Liver (tissue), 9 donors: Measurements from ENCODE around the gene AGBL4. TPM values are rescaled to one million over a fixed set of nuclear protein-coding genes. Genes with fewer than 3 reads are reported as not detected.

Experiments
- DNase-seq: peaks from one replicate; pipeline ENCODE4 v3.0.0-alpha.2; 2017; ENCODE audit warnings: low spot score
- H3K27ac ChIP-seq, 2 donors: one replicate each; pipeline ENCODE4 v1.7.0; 2013; ENCODE audit warnings: inconsistent platforms in 2 of 2, low read length in 2 of 2, control low read depth in 1 of 2, low read depth in 1 of 2, mild to moderate bottlenecking in 1 of 2
- H3K27me3 ChIP-seq, 4 donors: one replicate each; pipeline versions ENCODE4 v1.6.1 to v1.7.0; 2013; ENCODE audit warnings: low read length in 3 of 4, inconsistent platforms in 1 of 4, mild to moderate bottlenecking in 1 of 4, moderate library complexity in 1 of 4; ENCODE audit not compliant: control insufficient read depth in 4 of 4, insufficient read depth in 4 of 4
- H3K36me3 ChIP-seq, 4 donors: one replicate each; pipeline versions ENCODE4 v1.6.1 to v1.7.0; 2013; ENCODE audit warnings: low read length in 3 of 4, mild to moderate bottlenecking in 3 of 4, low read depth in 1 of 4, moderate library complexity in 1 of 4; ENCODE audit not compliant: control insufficient read depth in 4 of 4, insufficient read depth in 3 of 4
- H3K4me1 ChIP-seq, 4 donors: one replicate each; pipeline versions ENCODE4 v1.6.1 to v1.7.0; 2013; ENCODE audit warnings: low read length in 3 of 4, mild to moderate bottlenecking in 3 of 4, moderate library complexity in 1 of 4; ENCODE audit not compliant: control insufficient read depth in 4 of 4, insufficient read depth in 4 of 4
- H3K4me3 ChIP-seq, 3 donors: one replicate each; pipeline versions ENCODE4 v1.6.1 to v1.7.0; 2013; ENCODE audit warnings: low read length in 3 of 3, control low read depth in 1 of 3, low read depth in 1 of 3, mild to moderate bottlenecking in 1 of 3
- H3K9ac ChIP-seq, 2 donors: one replicate each; pipeline ENCODE4 v1.7.0; 2013; ENCODE audit warnings: low read length in 2 of 2, mild to moderate bottlenecking in 2 of 2, moderate library complexity in 2 of 2, control low read depth in 1 of 2, low read depth in 1 of 2
- H3K9me3 ChIP-seq, 4 donors: one replicate each; pipeline versions ENCODE4 v1.6.1 to v1.7.0; 2013; ENCODE audit warnings: low read length in 3 of 4; ENCODE audit not compliant: control insufficient read depth in 4 of 4
- EGR1 ChIP-seq, 2 donors: IDR thresholded peaks; 2 replicates each; pipeline ENCODE4 v1.6.1; 2016 to 2018; ENCODE audit warnings: antibody characterized with exemption in 2 of 2, low read depth in 2 of 2
- FOXA1 ChIP-seq: IDR thresholded peaks from 2 replicates; pipeline ENCODE4 v1.6.1; 2016; ENCODE audit warnings: antibody characterized with exemption
- FOXA2 ChIP-seq: IDR thresholded peaks from 2 replicates; pipeline ENCODE4 v1.6.1; 2016; ENCODE audit warnings: antibody characterized with exemption
- GABPA ChIP-seq, 2 donors: IDR thresholded peaks in 1 of 2; conservative IDR thresholded peaks in 1 of 2; 2 replicates each; pipeline ENCODE4 v1.6.1; 2016; ENCODE audit warnings: antibody characterized with exemption in 2 of 2, mild to moderate bottlenecking in 1 of 2, moderate library complexity in 1 of 2
- HNF4A ChIP-seq, 2 donors: conservative IDR thresholded peaks; 2 replicates each; pipeline ENCODE4 v1.6.1; 2016; ENCODE audit warnings: antibody characterized with exemption in 2 of 2, mild to moderate bottlenecking in 2 of 2
- HNF4G ChIP-seq: IDR thresholded peaks from 2 replicates; pipeline ENCODE4 v1.6.1; 2016; ENCODE audit warnings: antibody characterized with exemption
- JUND ChIP-seq, 2 donors: IDR thresholded peaks; 2 replicates each; pipeline ENCODE4 v1.6.1; 2016; ENCODE audit warnings: antibody characterized with exemption in 2 of 2
- NR2F2 ChIP-seq: IDR thresholded peaks from 2 replicates; pipeline ENCODE4 v1.6.1; 2016; ENCODE audit warnings: antibody characterized with exemption
- RAD21 ChIP-seq, 2 donors: IDR thresholded peaks; 2 replicates each; pipeline ENCODE4 v1.6.1; 2016; ENCODE audit warnings: antibody characterized with exemption in 2 of 2, mild to moderate bottlenecking in 2 of 2
- REST ChIP-seq: IDR thresholded peaks from 2 replicates; pipeline ENCODE4 v1.6.1; 2016; ENCODE audit warnings: antibody characterized with exemption, mild to moderate bottlenecking
- SP1 ChIP-seq: IDR thresholded peaks from 2 replicates; pipeline ENCODE4 v1.6.1; 2018; ENCODE audit warnings: antibody characterized with exemption, mild to moderate bottlenecking
- TAF1 ChIP-seq: conservative IDR thresholded peaks from 2 replicates; pipeline ENCODE4 v1.6.1; 2016; ENCODE audit warnings: antibody characterized with exemption, mild to moderate bottlenecking
- YY1 ChIP-seq: IDR thresholded peaks from 2 replicates; pipeline ENCODE4 v1.6.1; 2016; ENCODE audit warnings: antibody characterized with exemption, mild to moderate bottlenecking
- ZBTB33 ChIP-seq: IDR thresholded peaks from 2 replicates; pipeline ENCODE4 v1.6.1; 2016; ENCODE audit warnings: antibody characterized with exemption
- WGBS: extraction: QIAGEN DNeasy Blood & Tissue Kit; methylation state at CpG from one replicate; pipeline ENCODE4 v1.1.7; 2013; 5-methylcytosine and 5-hydroxymethylcytosine counted together
- polyA plus RNA-seq, 2 donors: library from polyadenylated mRNA; stranded (reverse) in 1 of 2; unstranded in 1 of 2; fragments of 200-250 nt in 1 of 2; fragments of >200 nt in 1 of 2; fragmentation: Nextera tagmentation in 1 of 2; extraction: Ambion mirVana in 1 of 2; gene quantifications; one replicate each; pipeline versions ENCODE4 v1.2.1 to v1.2.3, GENCODE V29; 2013 to 2015
- total RNA-seq, 2 donors: library from RNA; depleted of rRNA; stranded (reverse); fragments of >200 nt; gene quantifications; one replicate each; pipeline ENCODE4 v1.2.3, GENCODE V29; 2014
- TF ChIP-seq, protein P1 (sequence below): fragments of 150-350 bp; IDR thresholded peaks from 2 replicates; pipeline ENCODE4 v1.5.1; 2017; ENCODE audit warnings: improper control_type of control experiment, low read depth, low read length; ENCODE audit not compliant: missing input control
- TF ChIP-seq, protein P2 (sequence below): IDR thresholded peaks from 2 replicates; pipeline ENCODE4 v1.6.1; 2016; ENCODE audit warnings: antibody characterized with exemption
- TF ChIP-seq, protein P3 (sequence below): IDR thresholded peaks from 2 replicates; pipeline ENCODE4 v1.6.1; 2016; ENCODE audit warnings: antibody characterized with exemption
- donor health status: healthy.
- donor health status: healthy.
- donor health status: healthy.
- donor health status: healthy.
- donor health status: healthy.

Gene AGBL4
- total and polyA plus RNA-seq, 4 donors = 0.75 to 0.76 TPM; not detected in 2

DNA sequence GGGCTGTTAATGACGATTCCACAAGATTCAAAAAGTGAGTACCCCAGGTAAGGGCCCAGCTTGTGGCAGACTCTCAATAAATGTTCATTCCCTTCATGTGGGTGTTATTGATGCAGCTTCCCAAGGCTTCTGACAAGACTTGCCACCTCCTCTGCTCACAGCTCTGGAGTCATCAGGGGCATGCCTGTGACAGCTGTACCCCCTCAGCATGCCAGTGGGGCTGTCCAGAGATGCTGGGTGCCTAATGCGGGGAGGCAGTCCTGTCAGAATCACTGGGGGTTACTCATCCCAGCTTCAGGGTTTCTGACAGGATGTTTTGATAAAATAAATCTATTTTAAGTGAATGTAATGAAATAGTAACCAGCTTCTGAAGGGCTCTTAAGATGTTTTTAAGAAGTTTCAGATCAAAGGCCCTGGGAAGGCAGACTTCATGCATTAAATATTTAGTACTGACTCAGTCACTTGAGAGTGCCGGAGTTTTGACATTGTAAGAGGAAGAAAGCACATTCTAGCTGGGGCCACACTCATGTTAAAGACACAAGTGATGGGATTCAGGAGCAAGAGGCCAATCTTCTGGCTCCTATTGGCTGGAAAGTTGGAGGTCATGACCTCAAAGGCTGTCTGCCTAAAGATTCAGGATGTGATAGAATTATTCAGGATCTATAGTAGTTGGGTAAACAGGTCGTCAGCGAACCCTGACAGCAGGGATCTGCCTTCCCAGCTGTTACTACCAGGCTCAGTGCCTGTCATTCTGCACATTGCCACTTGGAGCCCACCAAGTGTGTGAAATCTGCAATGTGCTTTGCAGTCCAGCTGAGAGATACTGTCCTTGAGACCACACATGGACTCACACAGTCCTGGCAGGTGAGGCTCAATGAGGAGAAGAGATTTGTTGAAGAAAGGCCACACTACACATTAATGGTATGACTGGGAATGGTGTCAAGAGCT is 1007.5 kb downstream of the AGBL4 start:
- TF ChIP-seq RAD21 (IDR thresholded peaks at IDR 0.05) = no peak
- TF ChIP-seq EGR1 (IDR thresholded peaks at IDR 0.05; ENCODE audit: low read depth in 2 of 2) = no peak
- no peak for TF ChIP-seq ZBTB33
- TF ChIP-seq SP1 = no peak
- no peak for TF ChIP-seq GABPA (IDR thresholded peaks at IDR 0.05 in 1 of 2, conservative IDR thresholded peaks at IDR 0.05 in 1 of 2)
- TF ChIP-seq YY1 = no peak
- TF ChIP-seq JUND (IDR thresholded peaks at IDR 0.05) = no peak
- TF ChIP-seq FOXA2 = no peak
- TF ChIP-seq, protein P1, sequence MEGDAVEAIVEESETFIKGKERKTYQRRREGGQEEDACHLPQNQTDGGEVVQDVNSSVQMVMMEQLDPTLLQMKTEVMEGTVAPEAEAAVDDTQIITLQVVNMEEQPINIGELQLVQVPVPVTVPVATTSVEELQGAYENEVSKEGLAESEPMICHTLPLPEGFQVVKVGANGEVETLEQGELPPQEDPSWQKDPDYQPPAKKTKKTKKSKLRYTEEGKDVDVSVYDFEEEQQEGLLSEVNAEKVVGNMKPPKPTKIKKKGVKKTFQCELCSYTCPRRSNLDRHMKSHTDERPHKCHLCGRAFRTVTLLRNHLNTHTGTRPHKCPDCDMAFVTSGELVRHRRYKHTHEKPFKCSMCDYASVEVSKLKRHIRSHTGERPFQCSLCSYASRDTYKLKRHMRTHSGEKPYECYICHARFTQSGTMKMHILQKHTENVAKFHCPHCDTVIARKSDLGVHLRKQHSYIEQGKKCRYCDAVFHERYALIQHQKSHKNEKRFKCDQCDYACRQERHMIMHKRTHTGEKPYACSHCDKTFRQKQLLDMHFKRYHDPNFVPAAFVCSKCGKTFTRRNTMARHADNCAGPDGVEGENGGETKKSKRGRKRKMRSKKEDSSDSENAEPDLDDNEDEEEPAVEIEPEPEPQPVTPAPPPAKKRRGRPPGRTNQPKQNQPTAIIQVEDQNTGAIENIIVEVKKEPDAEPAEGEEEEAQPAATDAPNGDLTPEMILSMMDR = no peak
- TF ChIP-seq, protein P2, sequence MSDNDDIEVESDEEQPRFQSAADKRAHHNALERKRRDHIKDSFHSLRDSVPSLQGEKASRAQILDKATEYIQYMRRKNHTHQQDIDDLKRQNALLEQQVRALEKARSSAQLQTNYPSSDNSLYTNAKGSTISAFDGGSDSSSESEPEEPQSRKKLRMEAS = no peak
- TF ChIP-seq, protein P3, sequence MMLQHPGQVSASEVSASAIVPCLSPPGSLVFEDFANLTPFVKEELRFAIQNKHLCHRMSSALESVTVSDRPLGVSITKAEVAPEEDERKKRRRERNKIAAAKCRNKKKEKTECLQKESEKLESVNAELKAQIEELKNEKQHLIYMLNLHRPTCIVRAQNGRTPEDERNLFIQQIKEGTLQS = no peak
- TF ChIP-seq NR2F2 = no peak
- no peak for TF ChIP-seq HNF4A (conservative IDR thresholded peaks at IDR 0.05)
- TF ChIP-seq HNF4G = no peak
- no peak for TF ChIP-seq FOXA1
- no peak for TF ChIP-seq TAF1
- TF ChIP-seq REST = no peak
- Histone ChIP-seq H3K9me3 (no peaks in the 10 kb centered on the region), H3K27ac (no peak overlapping the region), H3K27me3 (no peaks in the 10 kb centered on the region), H3K4me3 (no peak overlapping the region), H3K9ac (no peak overlapping the region), H3K36me3 (no peaks in the 10 kb centered on the region), H3K4me1 (peaks cover 0 to 3% (median 0%) of the 10 kb centered on the region in 4 donors)
- no peak for DNase-seq
- WGBS = 83% methylated on average over 5 of the region's 5 CpGs
